ENCODE data around the gene CELF1. TPM values are rescaled to one million over a fixed set of nuclear protein-coding genes. Genes with fewer than 3 reads are reported as not detected.

CELF1 gene
- total and polyA plus RNA-seq, 10 of the 15 experiments (the other 5 are each of a cell fraction or from before 2014, with no cell fraction given): 35.3 to 128 (median 85.7) TPM

DNA sequence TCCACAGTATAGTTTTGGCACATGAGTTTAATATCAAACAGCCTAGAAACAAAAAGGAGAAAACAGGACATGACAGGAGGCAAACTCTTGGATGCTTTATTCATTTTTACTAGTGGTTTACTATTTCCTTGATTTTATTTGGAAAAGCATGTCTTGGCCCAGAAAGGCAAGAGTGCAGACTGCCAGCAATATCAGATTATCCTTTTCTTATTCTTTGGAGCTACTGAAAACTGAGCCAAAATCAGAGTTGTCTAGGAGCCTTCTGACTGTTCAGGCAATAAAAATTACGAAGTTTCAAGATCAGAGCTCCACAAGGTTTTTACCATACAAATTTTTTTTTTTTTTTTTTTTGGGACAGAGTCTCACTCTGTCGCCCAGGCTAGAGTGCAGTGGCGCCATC, 16.0 kb downstream of the CELF1 start:
- CTCF ChIA-PET: interaction anchor here (1.4 to 3.3 kb wide), 4 partner anchors 11 to 28 kb away, joined by 3 to 15 read pairs (median 5); no protein-coding TSS in a partner anchor
- peaks cover 13% of the 10 kb centered on the region for H4K20me1 ChIP-seq (ENCODE audit: control insufficient read depth, insufficient read depth)

DNA sequence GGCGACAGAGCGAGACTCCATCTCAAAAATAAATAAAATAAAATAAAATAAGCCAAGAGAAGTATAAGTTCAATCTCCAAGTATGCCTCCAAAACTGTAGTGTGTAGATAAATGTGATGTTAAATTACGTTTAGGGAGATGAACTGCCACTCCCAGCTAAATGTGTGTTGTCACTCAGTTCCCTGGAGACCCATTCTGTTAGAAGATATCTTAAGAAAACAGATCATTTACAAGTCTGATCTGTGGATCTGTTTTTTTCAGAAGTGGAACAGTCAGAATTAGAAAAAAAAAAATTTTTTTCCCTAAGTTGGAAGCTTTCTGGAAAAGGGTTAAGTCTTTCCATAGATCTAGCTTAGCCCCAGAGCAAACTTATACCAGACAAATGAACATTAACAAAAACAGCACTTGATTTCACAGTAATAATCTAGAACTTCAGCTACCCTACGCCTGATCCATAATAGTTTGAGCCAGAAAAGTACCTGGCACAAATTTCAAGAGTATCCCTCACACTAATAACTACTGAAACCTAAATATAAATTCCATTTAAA, 18.2 kb downstream of the CELF1 start:
- POLR2A ChIA-PET: interaction anchor here (0.6 to 3.9 kb wide), 4 partner anchors 8 to 46 kb away, joined by 3 to 16 read pairs (median 6); partner anchors contain the start of gene CELF1
- BruUV-seq (replicated peaks): no TSS peak
- SMC1A ChIA-PET (ENCODE audit: uncharacterized antibody, unreplicated experiment): interaction anchor here (0.8 to 6.1 kb wide), 7 partner anchors 8 to 36 kb away, joined by 3 to 42 read pairs (median 4); no protein-coding TSS in a partner anchor
- TF ChIP-seq POU2F2 (IDR thresholded peaks at IDR 0.05; ENCODE audit: borderline replicate concordance, low read depth, low read length): no peak
- no peak for TF ChIP-seq LARP7 (IDR thresholded peaks at IDR 0.05)
- no peak for TF ChIP-seq RELA (IDR thresholded peaks at IDR 0.05; ENCODE audit: borderline replicate concordance, partially characterized antibody)
- TF ChIP-seq MTA2 (IDR thresholded peaks at IDR 0.05; ENCODE audit: low read depth): no peak
- no peak for TF ChIP-seq SRF (IDR thresholded peaks at IDR 0.05; ENCODE audit: low read depth in 2 of 2, low read length in 2 of 2)
- no peak for TF ChIP-seq HDGF (IDR thresholded peaks at IDR 0.05)
- no peak for TF ChIP-seq SIX5 (IDR thresholded peaks at IDR 0.05; ENCODE audit: low read depth, low read length, severe bottlenecking)
- TF ChIP-seq BRCA1 (IDR thresholded peaks at IDR 0.05; ENCODE audit: low read depth, low read length): no peak
- TF ChIP-seq MEF2B (IDR thresholded peaks at IDR 0.05; ENCODE audit: partially characterized antibody, poor library complexity, severe bottlenecking): no peak
- TF ChIP-seq STAT1 (conservative IDR thresholded peaks at IDR 0.05): no peak
- no peak for TF ChIP-seq NR2C2 (IDR thresholded peaks at IDR 0.05; ENCODE audit: borderline replicate concordance, control insufficient read depth, insufficient read length, low read depth)
- no peak for TF ChIP-seq TCF3 (IDR thresholded peaks at IDR 0.05; ENCODE audit: borderline replicate concordance, insufficient read depth, low read depth, low read length)
- TF ChIP-seq FOS (IDR thresholded peaks at IDR 0.05; ENCODE audit: borderline replicate concordance, extremely low read depth, insufficient read length): no peak

More for the DNA sequence above, 16.0 kb downstream of the CELF1 start:
- H3K4me3 ChIP-seq: no peak overlapping the region
- BruUV-seq (replicated peaks): no TSS peak
- TF ChIP-seq RCOR1 (conservative IDR thresholded peaks at IDR 0.05; ENCODE audit: low read depth, low read length): no peak
- TF ChIP-seq NFXL1 (IDR thresholded peaks at IDR 0.05; ENCODE audit: borderline replicate concordance): no peak
- no peak for TF ChIP-seq SRF (IDR thresholded peaks at IDR 0.05; ENCODE audit: low read depth in 2 of 2, low read length in 2 of 2)
- no peak for TF ChIP-seq KDM1A (IDR thresholded peaks at IDR 0.05; ENCODE audit: borderline replicate concordance)
- TF ChIP-seq HDAC6 (IDR thresholded peaks at IDR 0.05; ENCODE audit: unreplicated experiment): no peak
- TF ChIP-seq HCFC1 (IDR thresholded peaks at IDR 0.05; ENCODE audit: low read length): no peak
- no peak for TF ChIP-seq ZNF274 (IDR thresholded peaks at IDR 0.05; ENCODE audit: insufficient read depth, insufficient read length)
- TF ChIP-seq BHLHE40 (IDR thresholded peaks at IDR 0.05; ENCODE audit: borderline replicate concordance in 1 of 2, low read depth in 2 of 2, low read length in 1 of 2): no peak
- TF ChIP-seq BACH1 (IDR thresholded peaks at IDR 0.05; ENCODE audit: borderline replicate concordance): no peak
- TF ChIP-seq SPI1 (IDR thresholded peaks at IDR 0.05; ENCODE audit: borderline replicate concordance, insufficient read depth, low read depth, low read length): no peak
- TF ChIP-seq RB1 (IDR thresholded peaks at IDR 0.05; ENCODE audit: borderline replicate concordance): no peak
- TF ChIP-seq ETV6 (conservative IDR thresholded peaks at IDR 0.05 in 1 of 2, IDR thresholded peaks at IDR 0.05 in 1 of 2; ENCODE audit: borderline replicate concordance in 1 of 2, low read depth in 1 of 2): no peak
- SMC1A ChIA-PET (ENCODE audit: uncharacterized antibody, unreplicated experiment): interaction anchor here (0.8 to 3.0 kb wide), 5 partner anchors 12 to 26 kb away, joined by 3 to 11 read pairs (median 5); no protein-coding TSS in a partner anchor
- H3K79me2 ChIP-seq (ENCODE audit: control insufficient read depth, insufficient read depth, low read length): peaks cover 84% of the 10 kb centered on the region
- no peak overlapping the region for H2AFZ ChIP-seq (ENCODE audit: control insufficient read depth, low read depth, low read length)
- no peak overlapping the region for H3K27ac ChIP-seq (ENCODE audit: control insufficient read depth, insufficient read depth)
- WGBS (ENCODE audit: insufficient coverage, insufficient replicate concordance, low lambda C conversion rate, missing lambda C conversion rate): 100% methylated on average over 1 of the region's 3 CpGs
- no peaks in the 10 kb centered on the region for H3K27me3 ChIP-seq (replicated peaks in 1 of 2; ENCODE audit: control insufficient read depth in 2 of 2, insufficient read depth in 2 of 2, low read length in 1 of 2)
- POLR2A ChIA-PET: interaction anchor here (0.7 to 2.3 kb wide), 5 partner anchors 12 to 535 kb away, joined by 3 to 9 read pairs (median 4); no protein-coding TSS in a partner anchor
- FAIRE-seq: no peak
- H3K4me2 ChIP-seq (ENCODE audit: control insufficient read depth, insufficient read depth): no peak overlapping the region
- H3K36me3 ChIP-seq (ENCODE audit: control insufficient read depth in 2 of 2, insufficient read depth in 2 of 2, low read length in 1 of 2): peaks cover 2 to 7% of the 10 kb centered on the region in 2 experiments; a peak in 2 of 4 replicates
- no peak overlapping the region for H3K9ac ChIP-seq (ENCODE audit: control insufficient read depth, insufficient read depth, low read length)
- no peak for DNase-seq (ENCODE audit: low read depth, low spot score)
- intact Hi-C loops (cut with micrococcal nuclease; ENCODE audit: unreplicated experiment) (no loop called here), in situ Hi-C loops (cut with MboI) (no loop called here)
- ATAC-seq: no peak
- RAD21 ChIA-PET (ENCODE audit: unreplicated experiment): interaction anchor here (0.6 to 0.7 kb wide), 2 partner anchors 20 to 988 kb away, joined by 3 read pairs; no protein-coding TSS in a partner anchor
- no peaks in the 10 kb centered on the region for H3K9me3 ChIP-seq (replicated peaks; ENCODE audit: control insufficient read depth, insufficient read depth, low read length)
- peaks cover 8% of the 10 kb centered on the region for H3K4me1 ChIP-seq (ENCODE audit: control insufficient read depth, insufficient read depth, low read length)

More for the DNA sequence above, 18.2 kb downstream of the CELF1 start:
- ATAC-seq: no peak
- RAD21 ChIA-PET (ENCODE audit: unreplicated experiment): interaction anchor here (1.0 kb wide), 1 partner anchor 13 kb away, joined by 3 read pairs; no protein-coding TSS in a partner anchor
- peaks cover under 1% of the 10 kb centered on the region; the same call in 1 of the 2 replicates for H3K4me1 ChIP-seq (ENCODE audit: control insufficient read depth, insufficient read depth, low read length)
- no peak for DNase-seq (ENCODE audit: low read depth, low spot score)
- no peak overlapping the region for H3K27ac ChIP-seq (ENCODE audit: control insufficient read depth, insufficient read depth)
- H3K36me3 ChIP-seq (ENCODE audit: control insufficient read depth in 2 of 2, insufficient read depth in 2 of 2, low read length in 1 of 2): peaks cover 2 to 10% of the 10 kb centered on the region in 2 experiments; a peak in 3 of 4 replicates
- no peaks in the 10 kb centered on the region for H3K27me3 ChIP-seq (replicated peaks in 1 of 2; ENCODE audit: control insufficient read depth in 2 of 2, insufficient read depth in 2 of 2, low read length in 1 of 2)
- FAIRE-seq: no peak
- H3K79me2 ChIP-seq (ENCODE audit: control insufficient read depth, insufficient read depth, low read length): peaks cover 83% of the 10 kb centered on the region
- H4K20me1 ChIP-seq (ENCODE audit: control insufficient read depth, insufficient read depth): peaks cover 7% of the 10 kb centered on the region
- no peak overlapping the region for H3K4me2 ChIP-seq (ENCODE audit: control insufficient read depth, insufficient read depth)
- in situ Hi-C loops (cut with MboI) (no loop called here), intact Hi-C loops (cut with micrococcal nuclease; ENCODE audit: unreplicated experiment) (no loop called here)
- no peak overlapping the region for H3K9ac ChIP-seq (ENCODE audit: control insufficient read depth, insufficient read depth, low read length)
- no peak overlapping the region for H3K4me3 ChIP-seq
- H3K9me3 ChIP-seq (replicated peaks; ENCODE audit: control insufficient read depth, insufficient read depth, low read length): no peaks in the 10 kb centered on the region
- H2AFZ ChIP-seq (ENCODE audit: control insufficient read depth, low read depth, low read length): no peak overlapping the region
- CTCF ChIA-PET: interaction anchor here (1.3 to 2.6 kb wide), 2 partner anchors 13 to 19 kb away, joined by 6 to 9 read pairs; no protein-coding TSS in a partner anchor
- 85% methylated on average over 4 of the region's 4 CpGs for WGBS (ENCODE audit: insufficient coverage, insufficient replicate concordance, low lambda C conversion rate, missing lambda C conversion rate)
